ENCODE results near the gene COL25A1.

- TF ChIP-seq EZH2 (IDR thresholded peaks at IDR 0.05; ENCODE audit: insufficient read depth, poor library complexity, severe bottlenecking) (no peak), EZH2phosphoT487 (IDR thresholded peaks at IDR 0.05; ENCODE audit: insufficient read depth, low read depth) (no peak)
Observed at GRCh38 chr4:109275066-109275745, 27.3 kb downstream of the COL25A1 start.
